ENCODE results near the gene KLHL8. TPM values are rescaled to one million over a fixed set of nuclear protein-coding genes. Genes with fewer than 3 reads are reported as not detected.

Gene KLHL8
- total and polyA plus RNA-seq, 3 donors from 2014 or later, result 9.5 to 10.4 (median 10.3) TPM

- whole genome bisulfite sequencing, 2 donors, result 83 to 88% methylated on average over 1 of the region's 1 CpG
- peaks cover 4% of the 10 kb centered on the region for H3K4me1 ChIP-seq
- TF ChIP-seq CTCF (IDR thresholded peaks at IDR 0.05) (no peak), POLR2A (IDR thresholded peaks at IDR 0.05) (no peak)
- no peaks in the 10 kb centered on the region for H3K9me3 ChIP-seq
- intact Hi-C loops (cut with DNase I; ENCODE audit: low total_unique reads), result no loop called here
- H3K27me3 ChIP-seq, result no peaks in the 10 kb centered on the region
- H3K27ac ChIP-seq, result no peak overlapping the region
- H3K36me3 ChIP-seq (ENCODE audit: low read depth, missing control alignments), result no peaks in the 10 kb centered on the region
- DNase-seq, result no peak
- H3K4me3 ChIP-seq, result no peak overlapping the region
Observed at GRCh38 chr4:87165892-87166291, 54.5 kb downstream of the KLHL8 start.

GRCh38 chr4:87153078-87153870 is 67.1 kb downstream of the KLHL8 start:
- Histone ChIP-seq H3K4me1 (no peaks in the 10 kb centered on the region), H3K9me3 (no peaks in the 10 kb centered on the region), H3K4me3 (no peak overlapping the region), H3K36me3 (ENCODE audit: low read depth, missing control alignments) (no peaks in the 10 kb centered on the region), H3K27me3 (no peaks in the 10 kb centered on the region), H3K27ac (no peak overlapping the region)
- 81 to 85% methylated on average over 4 of the region's 4 CpGs for WGBS, 2 donors
- DNase-seq, result no peak
- no peak for TF ChIP-seq POLR2A (IDR thresholded peaks at IDR 0.05)
- no peak for TF ChIP-seq CTCF (IDR thresholded peaks at IDR 0.05)
- intact Hi-C loops (cut with DNase I; ENCODE audit: low total_unique reads), result loop anchor here (5.0 kb wide), 1 partner anchor 79 kb away; no protein-coding TSS in a partner anchor

- no peaks in the 10 kb centered on the region for H3K4me1 ChIP-seq
- no peak for TF ChIP-seq CTCF (IDR thresholded peaks at IDR 0.05)
- H3K9me3 ChIP-seq, result no peaks in the 10 kb centered on the region
- no peak overlapping the region for H3K27ac ChIP-seq
- intact Hi-C loops (cut with DNase I; ENCODE audit: low total_unique reads), result loop anchor here (5.0 kb wide), 1 partner anchor 80 kb away; no protein-coding TSS in a partner anchor
- whole genome bisulfite sequencing, 2 donors, result 50 to 76% methylated on average over 14 of the region's 14 CpGs
- no peaks in the 10 kb centered on the region for H3K27me3 ChIP-seq
- H3K36me3 ChIP-seq (ENCODE audit: low read depth, missing control alignments), result no peaks in the 10 kb centered on the region
- no peak for DNase-seq
- H3K4me3 ChIP-seq, result no peak overlapping the region
Observed at GRCh38 chr4:87152310-87153041, 67.9 kb downstream of the KLHL8 start.

DNA sequence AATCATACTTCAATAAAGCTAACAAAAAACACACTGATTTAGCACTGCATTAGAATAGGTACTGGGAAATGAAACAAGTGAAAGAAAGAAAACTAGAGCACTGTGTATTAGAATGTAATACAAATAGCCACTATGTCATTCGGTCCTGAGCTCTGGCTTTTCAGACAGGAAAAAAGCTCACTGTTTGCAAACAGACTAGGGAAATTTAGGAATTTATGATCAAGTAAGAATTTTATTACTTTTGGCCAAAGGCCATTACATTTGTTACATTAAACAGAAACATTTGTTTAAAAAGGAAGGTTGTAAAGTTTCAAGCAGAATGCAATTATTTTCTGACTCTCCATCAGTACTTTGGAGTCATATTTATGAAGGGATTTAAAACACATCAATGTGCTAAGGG is 68.7 kb downstream of the KLHL8 start:
- no peaks in the 10 kb centered on the region for H3K36me3 ChIP-seq (ENCODE audit: low read depth, missing control alignments)
- no peak overlapping the region for H3K27ac ChIP-seq
- no peaks in the 10 kb centered on the region for H3K27me3 ChIP-seq
- intact Hi-C loops (cut with DNase I; ENCODE audit: low total_unique reads), result loop anchor here (5.0 kb wide), 1 partner anchor 81 kb away; no protein-coding TSS in a partner anchor
- no peaks in the 10 kb centered on the region for H3K9me3 ChIP-seq
- TF ChIP-seq CTCF (IDR thresholded peaks at IDR 0.05) (no peak), POLR2A (IDR thresholded peaks at IDR 0.05) (no peak)
- H3K4me3 ChIP-seq, result no peak overlapping the region
- 39 to 49% methylated on average over 1 of the region's 1 CpG for WGBS, 2 donors
- no peaks in the 10 kb centered on the region for H3K4me1 ChIP-seq
- no peak for DNase-seq
